ENCODE measurements around the gene GLCE.
A peak's percentile ranks its signal among the peaks of the same experiment; 100 is the strongest.

Gene GLCE

GRCh38 chr15:69160141-69160993 is at the start of gene GLCE:
Gene GLCE (plus strand): TSS chr15:69160635. CDS start chr15:69255807, 95,172 bp downstream.
- DNase-seq (ENCODE audit: low read depth, low spot score) = peak; percentile 99

- no peak for DNase-seq (ENCODE audit: low read depth, low spot score)
Observed at GRCh38 chr15:69114331-69114928, 46.0 kb upstream of the GLCE start.

GRCh38 chr15:69115031-69115430 is 45.4 kb upstream of the GLCE start:
- DNase-seq (ENCODE audit: low read depth, low spot score) = no peak

GRCh38 chr15:69116391-69116790 is 44.0 kb upstream of the GLCE start:
- no peak for DNase-seq (ENCODE audit: low read depth, low spot score)

- DNase-seq (ENCODE audit: low read depth, low spot score) = no peak
Observed at GRCh38 chr15:69117431-69117871, 43.0 kb upstream of the GLCE start.

GRCh38 chr15:69118089-69118488 is 42.3 kb upstream of the GLCE start:
- DNase-seq (ENCODE audit: low read depth, low spot score) = no peak

- no peak for DNase-seq (ENCODE audit: low read depth, low spot score)
Observed at GRCh38 chr15:69119001-69119400, 41.4 kb upstream of the GLCE start.

GRCh38 chr15:69119683-69120395 is 40.6 kb upstream of the GLCE start:
- DNase-seq (ENCODE audit: low read depth, low spot score) = no peak

GRCh38 chr15:69120732-69121131 is 39.7 kb upstream of the GLCE start:
- DNase-seq (ENCODE audit: low read depth, low spot score) = no peak

GRCh38 chr15:69121198-69121828 is 39.1 kb upstream of the GLCE start:
- no peak for DNase-seq (ENCODE audit: low read depth, low spot score)

GRCh38 chr15:69125236-69125635 is 35.2 kb upstream of the GLCE start:
- no peak for DNase-seq (ENCODE audit: low read depth, low spot score)

GRCh38 chr15:69126054-69126469 is 34.4 kb upstream of the GLCE start:
- DNase-seq (ENCODE audit: low read depth, low spot score) = peak; percentile 30

GRCh38 chr15:69127306-69127705 is 33.1 kb upstream of the GLCE start:
- DNase-seq (ENCODE audit: low read depth, low spot score) = no peak

GRCh38 chr15:69128667-69129311 is 31.6 kb upstream of the GLCE start:
- DNase-seq (ENCODE audit: low read depth, low spot score) = no peak

GRCh38 chr15:69131362-69132220 is 28.8 kb upstream of the GLCE start:
- no peak for DNase-seq (ENCODE audit: low read depth, low spot score)

- DNase-seq (ENCODE audit: low read depth, low spot score) = no peak
Observed at GRCh38 chr15:69132430-69132829, 28.0 kb upstream of the GLCE start.

GRCh38 chr15:69132977-69133861 is 27.2 kb upstream of the GLCE start:
- DNase-seq (ENCODE audit: low read depth, low spot score) = no peak

- no peak for DNase-seq (ENCODE audit: low read depth, low spot score)
Observed at GRCh38 chr15:69133862-69134519, 26.4 kb upstream of the GLCE start.

GRCh38 chr15:69134791-69135190 is 25.6 kb upstream of the GLCE start:
- DNase-seq (ENCODE audit: low read depth, low spot score) = no peak

All from astrocyte of the hippocampus (primary cell).